ENCODE results near the gene PTPN14.

- TF ChIP-seq CTCF (IDR thresholded peaks at IDR 0.05; ENCODE audit: control extremely low read depth in 1 of 3, insufficient read depth in 1 of 3, low read depth in 1 of 3, low read length in 3 of 3) (no peak), EP300 (IDR thresholded peaks at IDR 0.05; ENCODE audit: borderline replicate concordance in 1 of 2, low read depth in 2 of 2, low read length in 2 of 2) (no peak), SIN3A (conservative IDR thresholded peaks at IDR 0.05 in 1 of 2, IDR thresholded peaks at IDR 0.05 in 1 of 2; ENCODE audit: low read depth in 1 of 2, low read length in 2 of 2) (no peak), POLR2A (IDR thresholded peaks at IDR 0.05; ENCODE audit: control extremely low read depth in 1 of 2, low read depth in 2 of 2, low read length in 2 of 2) (no peak)
Observed at GRCh38 chr1:214361636-214362035, 189.8 kb downstream of the PTPN14 start.
